ENCODE results near the gene ZNRF1. TPM values are rescaled to one million over a fixed set of nuclear protein-coding genes. Genes with fewer than 3 reads are reported as not detected.

Gene ZNRF1
- total and polyA plus RNA-seq, 10 of the 15 experiments (the other 5 are each of a cell fraction or from before 2014, with no cell fraction given), result 5.8 to 25.9 (median 14.3) TPM

- no peak for TF ChIP-seq SUPT20H (IDR thresholded peaks at IDR 0.05; ENCODE audit: borderline replicate concordance, control insufficient read depth, low read depth, low read length)
Measured at GRCh38 chr16:75092777-75093176, 94.0 kb downstream of the ZNRF1 start (continued).

DNA sequence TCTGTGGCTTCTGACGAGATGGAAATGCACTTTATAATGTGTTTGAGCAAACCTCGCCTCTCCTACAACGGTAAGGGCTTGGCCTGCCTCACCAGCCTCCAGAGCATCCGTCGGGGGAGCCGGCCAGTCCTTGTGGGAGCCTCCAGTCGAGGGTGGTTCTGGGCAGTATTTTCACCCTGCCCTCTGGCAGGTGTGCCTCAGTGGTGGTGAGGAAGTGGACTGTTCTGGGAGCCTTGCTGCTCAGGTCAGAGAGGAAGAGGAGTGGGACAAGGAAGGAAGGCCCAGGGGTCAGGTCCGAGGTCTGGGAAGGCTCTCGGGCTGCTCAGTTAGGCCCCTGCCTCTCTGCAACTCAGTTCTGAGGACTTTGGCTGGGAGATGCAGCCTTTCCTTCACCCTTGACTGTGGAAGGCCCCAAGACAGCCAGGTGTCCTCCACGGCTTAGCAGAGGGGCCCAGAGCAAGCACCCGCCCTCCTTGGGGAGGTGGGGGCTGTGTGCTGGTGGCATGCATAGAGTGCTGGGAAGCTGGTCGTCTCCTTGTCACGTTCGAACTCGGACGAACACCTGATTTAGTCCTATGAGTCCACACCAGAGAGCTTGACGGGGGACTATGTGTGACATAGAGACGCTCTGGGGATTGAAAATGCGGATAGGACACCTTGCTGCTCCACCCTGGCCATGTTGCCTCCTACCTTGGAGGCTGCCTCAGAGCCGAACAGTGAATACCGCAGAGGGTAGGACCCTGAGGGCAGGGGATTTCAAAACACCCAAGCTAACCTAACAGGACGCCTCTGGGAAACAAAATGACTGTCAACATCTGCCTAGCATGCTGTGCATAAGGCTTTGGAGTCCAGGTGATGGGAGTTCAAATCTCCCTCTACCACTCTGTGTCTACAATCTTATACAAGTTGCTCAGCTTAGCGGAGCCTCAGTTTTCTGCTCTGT is 95.0 kb downstream of the ZNRF1 start:
- POLR2A ChIA-PET, result no interaction called here
- Histone ChIP-seq H3K36me3 (ENCODE audit: control insufficient read depth in 2 of 2, insufficient read depth in 2 of 2, low read length in 1 of 2) (no peaks in the 10 kb centered on the region), H3K27me3 (replicated peaks in 1 of 2; ENCODE audit: control insufficient read depth in 2 of 2, insufficient read depth in 2 of 2, low read length in 1 of 2) (no peaks in the 10 kb centered on the region), H3K27ac (ENCODE audit: control insufficient read depth, insufficient read depth) (no peak overlapping the region), H3K9ac (ENCODE audit: control insufficient read depth, insufficient read depth, low read length) (no peak overlapping the region), H3K79me2 (ENCODE audit: control insufficient read depth, insufficient read depth, low read length) (no peaks in the 10 kb centered on the region; the same call in 1 of the 2 replicates), H3K9me3 (replicated peaks; ENCODE audit: control insufficient read depth, insufficient read depth, low read length) (no peaks in the 10 kb centered on the region), H3K4me1 (ENCODE audit: control insufficient read depth, insufficient read depth, low read length) (peaks cover 19% of the 10 kb centered on the region), H3K4me2 (ENCODE audit: control insufficient read depth, insufficient read depth) (no peak overlapping the region), H4K20me1 (ENCODE audit: control insufficient read depth, insufficient read depth) (no peaks in the 10 kb centered on the region), H3K4me3 (no peak overlapping the region), H2AFZ (ENCODE audit: control insufficient read depth, low read depth, low read length) (no peak overlapping the region)
- intact Hi-C loops (cut with micrococcal nuclease; ENCODE audit: unreplicated experiment), result no loop called here
- SMC1A ChIA-PET (ENCODE audit: uncharacterized antibody, unreplicated experiment), result no interaction called here
- DNase-seq (ENCODE audit: low read depth, low spot score) (no peak), ATAC-seq (no peak), FAIRE-seq (no peak)
- CTCF ChIA-PET, result interaction anchor here (1.8 kb wide), 1 partner anchor 17 kb away, joined by 6 read pairs; no protein-coding TSS in a partner anchor
- RAD21 ChIA-PET (ENCODE audit: unreplicated experiment), result no interaction called here
- WGBS (ENCODE audit: insufficient coverage, insufficient replicate concordance, low lambda C conversion rate, missing lambda C conversion rate), result 70% methylated on average over 23 of the region's 23 CpGs
- BruUV-seq (replicated peaks), result no TSS peak
- TF ChIP-seq PKNOX1 (IDR thresholded peaks at IDR 0.05), result no peak
- TF ChIP-seq WRNIP1 (IDR thresholded peaks at IDR 0.05; ENCODE audit: borderline replicate concordance, low read depth, low read length), result no peak
- TF ChIP-seq GATAD2B (conservative IDR thresholded peaks at IDR 0.05; ENCODE audit: low read depth), result no peak
- in situ Hi-C loops (cut with MboI), result no loop called here

All from GM12878 (cell line).